SJSA1 (cell line): ENCODE measurements around the gene IQSEC1. TPM values are rescaled to one million over a fixed set of nuclear protein-coding genes. Genes with fewer than 3 reads are reported as not detected.

Source experiments
- DNase-seq, 2 experiments: peaks; one replicate each; pipeline ENCODE4 v3.0.0-alpha.2; 2015 to 2020; ENCODE audit warnings: low spot score in 2 of 2, low read depth in 1 of 2
- H3K27ac ChIP-seq: fragments of 250-450 bp; sonication (Bioruptor Pico); 2 replicates; pipeline ENCODE4 v1.5.1; 2020; ENCODE audit warnings: mild to moderate bottlenecking, moderate library complexity
- H3K27me3 ChIP-seq: fragments of 250-450 bp; sonication (Bioruptor Pico); replicated peaks from 2 replicates; pipeline ENCODE4 v1.5.1; 2020; ENCODE audit warnings: mild to moderate bottlenecking, moderate library complexity
- H3K36me3 ChIP-seq: fragments of 250-450 bp; sonication (Bioruptor Pico); 2 replicates; pipeline ENCODE4 v1.5.1; 2020; ENCODE audit warnings: mild to moderate bottlenecking
- H3K4me1 ChIP-seq: fragments of 250-450 bp; sonication (Bioruptor Pico); replicated peaks from 2 replicates; pipeline ENCODE4 v1.6.1; 2021; ENCODE audit warnings: mild to moderate bottlenecking
- H3K4me3 ChIP-seq: fragments of 250-450 bp; sonication (Bioruptor Pico); 2 replicates; pipeline ENCODE4 v1.5.1; 2020; ENCODE audit warnings: mild to moderate bottlenecking
- H3K9me3 ChIP-seq: fragments of 250-450 bp; sonication (Bioruptor Pico); replicated peaks from 2 replicates; pipeline ENCODE4 v1.5.1; 2020; ENCODE audit warnings: mild to moderate bottlenecking
- total RNA-seq: library from RNA; depleted of rRNA; stranded (reverse); fragments of >200 nt; shearing (Covaris generic); gene quantifications from 2 replicates; pipeline ENCODE4 v1.2.3, GENCODE V29; 2014

IQSEC1 gene
- total RNA-seq, 1 experiment from 2014 or later, result 6.5 TPM

GRCh38 chr3:13102386-13103345 lies 29.4 kb upstream of the IQSEC1 start:
- H3K27ac ChIP-seq, result no peak overlapping the region
- DNase-seq, result no peak
- H3K9me3 ChIP-seq, result no peaks in the 10 kb centered on the region
- H3K27me3 ChIP-seq, result no peaks in the 10 kb centered on the region
- H3K4me1 ChIP-seq, result no peaks in the 10 kb centered on the region
- no peak overlapping the region for H3K4me3 ChIP-seq
- no peaks in the 10 kb centered on the region for H3K36me3 ChIP-seq

DNA sequence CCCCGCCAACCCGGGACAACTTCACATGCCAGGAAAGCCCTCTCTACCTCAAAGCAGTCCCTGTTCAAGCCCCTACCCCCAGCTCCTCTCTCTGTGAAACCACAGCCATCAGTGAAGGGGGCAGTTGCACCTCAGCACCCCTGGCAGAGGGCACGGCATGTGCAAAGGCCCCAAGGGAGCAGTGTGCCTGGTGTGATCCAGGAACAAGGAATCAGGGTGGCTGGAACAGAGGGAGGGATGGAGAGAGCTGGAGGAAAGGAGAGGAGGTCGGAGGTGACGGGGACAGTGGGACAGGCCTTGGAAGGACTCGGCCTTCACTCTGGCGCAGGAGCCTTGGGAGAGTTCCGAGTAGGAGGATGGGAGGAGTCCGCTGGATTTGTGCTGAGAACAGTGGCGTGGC lies 26.5 kb upstream of the IQSEC1 start:
- H3K9me3 ChIP-seq, result no peaks in the 10 kb centered on the region
- DNase-seq, result no peak
- no peak overlapping the region for H3K27ac ChIP-seq

GRCh38 chr3:13098192-13098988 lies 25.2 kb upstream of the IQSEC1 start:
- no peaks in the 10 kb centered on the region for H3K9me3 ChIP-seq
- DNase-seq, result no peak
- H3K27me3 ChIP-seq, result no peaks in the 10 kb centered on the region; the same call in 1 of the 2 replicates
- H3K4me3 ChIP-seq, result no peak overlapping the region
- H3K27ac ChIP-seq, result no peak overlapping the region
- no peaks in the 10 kb centered on the region for H3K4me1 ChIP-seq
- no peaks in the 10 kb centered on the region for H3K36me3 ChIP-seq

More for the DNA sequence above, 26.5 kb upstream of the IQSEC1 start:
- no peaks in the 10 kb centered on the region; the same call in 1 of the 2 replicates for H3K27me3 ChIP-seq
- H3K36me3 ChIP-seq, result no peaks in the 10 kb centered on the region
- H3K4me3 ChIP-seq, result no peak overlapping the region
- no peaks in the 10 kb centered on the region for H3K4me1 ChIP-seq

GRCh38 chr3:13096356-13096755 lies 23.1 kb upstream of the IQSEC1 start:
- no peaks in the 10 kb centered on the region; the same call in 1 of the 2 replicates for H3K27me3 ChIP-seq
- no peaks in the 10 kb centered on the region for H3K36me3 ChIP-seq
- H3K4me3 ChIP-seq, result no peak overlapping the region
- DNase-seq, result no peak
- H3K4me1 ChIP-seq, result no peaks in the 10 kb centered on the region
- no peak overlapping the region for H3K27ac ChIP-seq
- no peaks in the 10 kb centered on the region for H3K9me3 ChIP-seq

GRCh38 chr3:13095408-13095937 lies 22.2 kb upstream of the IQSEC1 start:
- Histone ChIP-seq H3K9me3 (no peaks in the 10 kb centered on the region), H3K4me1 (no peaks in the 10 kb centered on the region), H3K27me3 (no peaks in the 10 kb centered on the region; the same call in 1 of the 2 replicates), H3K4me3 (no peak overlapping the region), H3K36me3 (no peaks in the 10 kb centered on the region), H3K27ac (no peak overlapping the region)
- DNase-seq, result no peak

GRCh38 chr3:13093687-13094086 lies 20.5 kb upstream of the IQSEC1 start:
- H3K4me1 ChIP-seq, result no peaks in the 10 kb centered on the region

DNA sequence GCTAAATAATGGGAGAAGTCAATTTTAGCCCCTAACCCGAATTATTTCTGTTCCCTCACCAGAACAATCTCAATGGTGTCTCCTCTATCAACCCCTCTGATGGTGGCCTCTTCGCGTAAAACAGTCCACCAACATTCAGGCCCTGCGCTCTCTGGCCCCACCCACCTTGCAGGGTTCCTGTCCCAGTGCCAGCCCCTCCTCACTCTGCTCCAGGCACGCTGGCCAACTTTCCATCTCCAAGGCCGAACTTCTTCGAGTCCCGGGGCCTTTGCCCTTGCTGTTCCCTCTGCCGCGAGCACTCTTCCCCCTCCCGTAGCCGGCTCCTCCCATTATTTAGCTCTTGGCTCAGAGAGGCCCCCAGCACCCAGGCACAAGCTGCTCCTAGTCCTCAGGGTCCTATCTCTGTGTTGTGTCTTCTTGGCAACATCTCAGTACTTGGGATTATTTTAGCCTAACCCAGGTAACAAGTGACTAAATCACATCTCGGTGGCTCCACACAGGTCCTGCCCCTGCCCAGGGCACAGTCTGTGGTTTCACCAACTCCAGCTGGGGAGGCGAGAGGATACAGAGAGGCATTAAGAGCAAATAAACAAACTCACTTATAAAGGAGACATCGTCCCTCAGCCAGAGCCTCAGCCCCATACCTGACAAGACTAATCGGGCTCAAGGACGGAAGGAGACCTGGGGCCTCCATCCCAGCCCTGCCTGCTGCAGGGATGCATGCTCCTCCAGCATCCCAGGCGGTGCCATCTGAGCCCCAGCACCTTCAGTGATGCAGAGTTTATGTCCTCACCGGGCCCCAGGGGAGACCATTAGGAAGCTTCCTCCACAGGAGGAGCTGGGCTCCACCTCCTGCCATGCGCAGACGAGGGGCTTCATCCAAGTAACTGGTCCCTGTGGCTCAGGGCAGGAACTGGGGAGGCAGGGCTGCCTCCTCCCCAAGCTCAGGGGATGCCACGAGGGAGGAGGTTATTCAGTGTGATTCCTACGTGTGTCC lies 19.7 kb upstream of the IQSEC1 start:
- H3K27me3 ChIP-seq, result no peaks in the 10 kb centered on the region; the same call in 1 of the 2 replicates
- no peaks in the 10 kb centered on the region for H3K9me3 ChIP-seq
- no peak overlapping the region for H3K27ac ChIP-seq
- DNase-seq, result no peak
- H3K36me3 ChIP-seq, result no peaks in the 10 kb centered on the region
- no peak overlapping the region for H3K4me3 ChIP-seq
- no peaks in the 10 kb centered on the region for H3K4me1 ChIP-seq

More at GRCh38 chr3:13093687-13094086, 20.5 kb upstream of the IQSEC1 start:
- no peak for DNase-seq
- no peaks in the 10 kb centered on the region for H3K36me3 ChIP-seq
- no peaks in the 10 kb centered on the region for H3K9me3 ChIP-seq
- no peak overlapping the region for H3K4me3 ChIP-seq
- H3K27ac ChIP-seq, result no peak overlapping the region
- no peaks in the 10 kb centered on the region; the same call in 1 of the 2 replicates for H3K27me3 ChIP-seq

GRCh38 chr3:13091898-13092611 lies 18.8 kb upstream of the IQSEC1 start:
- peak; percentile 28 to 58 for DNase-seq
- Histone ChIP-seq H3K36me3 (no peaks in the 10 kb centered on the region), H3K4me3 (no peak overlapping the region), H3K27me3 (no peaks in the 10 kb centered on the region; the same call in 1 of the 2 replicates), H3K4me1 (no peaks in the 10 kb centered on the region), H3K27ac (no peak overlapping the region), H3K9me3 (no peaks in the 10 kb centered on the region)

DNA sequence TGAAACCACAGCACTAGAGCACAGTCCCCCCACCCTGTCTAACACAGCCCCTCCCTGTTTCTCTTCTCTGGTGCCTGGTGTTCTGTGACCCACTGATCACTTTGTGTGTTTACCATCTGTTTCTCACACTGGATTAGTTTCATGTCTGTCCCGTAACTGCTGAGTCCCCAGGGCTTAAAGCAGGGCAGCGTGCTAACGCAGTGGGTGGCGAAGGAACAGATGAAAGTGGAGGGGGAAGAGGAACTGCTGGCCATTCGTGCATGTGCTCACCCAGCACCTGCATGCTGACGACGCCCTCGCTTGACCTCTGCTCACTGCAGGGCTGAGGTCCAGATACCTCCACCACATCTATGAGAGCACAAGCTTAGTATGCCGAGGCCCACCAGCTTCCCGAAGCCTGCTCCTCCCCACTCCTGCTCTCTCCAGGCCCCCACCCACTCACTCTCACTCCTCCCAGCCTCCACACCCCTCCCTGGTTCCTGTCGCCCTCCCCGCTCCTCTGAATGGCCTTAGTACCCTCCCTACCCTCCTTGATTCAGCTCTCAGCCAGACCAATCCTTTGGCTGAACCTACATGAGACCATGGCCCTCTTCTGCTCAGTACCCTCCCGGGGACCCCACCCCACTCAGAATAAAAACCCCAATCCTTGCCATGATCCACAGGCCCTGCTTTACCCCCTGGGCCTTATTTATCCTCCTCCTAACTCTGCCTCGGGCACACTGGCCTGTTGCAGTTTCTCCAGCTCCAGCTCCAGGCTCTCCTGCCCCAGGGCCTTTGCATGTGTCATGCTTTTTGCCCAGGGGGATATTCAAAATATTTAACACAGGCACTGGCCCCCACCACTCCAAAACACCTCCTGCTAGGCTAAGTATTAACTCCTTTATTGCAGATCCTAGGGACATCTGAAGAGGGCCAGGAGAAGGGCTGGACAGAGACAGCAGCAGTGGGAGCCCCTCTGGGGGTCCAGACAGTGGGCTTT lies 15.1 kb upstream of the IQSEC1 start:
- Histone ChIP-seq H3K4me1 (no peaks in the 10 kb centered on the region), H3K9me3 (no peaks in the 10 kb centered on the region), H3K27me3 (no peaks in the 10 kb centered on the region), H3K36me3 (no peaks in the 10 kb centered on the region), H3K27ac (no peak overlapping the region), H3K4me3 (no peak overlapping the region)
- DNase-seq, result no peak

DNA sequence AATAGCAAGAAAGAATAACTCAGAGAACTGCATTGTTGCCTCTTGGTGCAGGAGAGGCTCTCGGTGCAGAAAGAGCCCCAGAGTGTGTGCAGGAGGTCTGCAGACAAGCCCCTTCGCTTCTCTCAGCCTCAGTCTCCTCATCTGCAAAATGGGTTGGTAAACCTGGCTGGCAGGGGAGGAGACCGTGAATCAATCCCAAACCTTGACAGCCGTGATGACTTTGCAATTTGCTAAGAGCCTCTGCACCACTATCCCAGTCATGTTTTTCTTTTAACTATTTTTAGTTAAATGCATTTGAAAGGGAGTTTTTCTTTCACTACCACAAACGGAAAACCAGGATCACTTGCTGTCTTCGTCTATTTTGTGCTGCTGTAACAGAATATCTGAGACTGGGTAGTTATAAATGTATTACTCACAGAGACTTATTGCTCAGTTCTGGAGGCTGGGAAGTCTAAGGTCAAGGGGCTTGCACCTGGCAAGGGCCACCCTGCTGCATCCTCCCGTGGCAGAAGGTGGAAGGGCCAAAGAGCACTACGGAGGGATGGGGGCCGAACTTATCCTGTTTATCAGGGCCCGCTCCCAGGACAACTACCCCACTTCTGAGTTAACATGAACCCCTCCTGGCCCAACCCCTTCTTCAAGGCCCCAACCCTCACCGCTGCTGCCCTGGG lies 14.2 kb upstream of the IQSEC1 start:
- Histone ChIP-seq H3K36me3 (no peaks in the 10 kb centered on the region), H3K4me3 (no peak overlapping the region), H3K4me1 (no peaks in the 10 kb centered on the region), H3K9me3 (no peaks in the 10 kb centered on the region), H3K27me3 (no peaks in the 10 kb centered on the region), H3K27ac (no peak overlapping the region)
- no peak for DNase-seq

DNA sequence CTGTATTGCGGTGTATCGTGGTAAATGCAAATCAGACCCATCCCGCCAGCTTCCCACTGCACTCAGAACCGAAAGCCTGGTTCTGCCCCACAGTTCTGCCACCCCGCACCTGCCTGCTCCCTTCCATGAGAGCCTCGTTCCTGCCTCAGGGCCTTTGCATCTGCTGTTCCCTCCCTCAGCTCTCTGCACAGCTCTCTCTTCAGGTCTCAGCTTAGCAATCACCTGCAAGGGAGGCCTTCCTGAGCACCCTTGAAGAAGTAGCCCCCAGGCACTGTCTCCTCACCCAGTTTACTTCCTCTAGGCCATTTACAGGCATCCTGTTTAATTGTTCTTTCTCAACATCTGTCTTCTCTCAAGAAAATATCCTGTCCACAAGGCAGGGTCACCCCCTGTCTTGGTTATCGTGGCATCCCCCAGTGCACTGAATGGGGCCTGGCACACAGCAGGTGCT lies 13.3 kb upstream of the IQSEC1 start:
- Histone ChIP-seq H3K4me3 (no peak overlapping the region), H3K36me3 (no peaks in the 10 kb centered on the region), H3K27ac (no peak overlapping the region), H3K4me1 (no peaks in the 10 kb centered on the region), H3K27me3 (no peaks in the 10 kb centered on the region), H3K9me3 (no peaks in the 10 kb centered on the region)
- no peak for DNase-seq
